ENCODE measurements around the gene KCNJ9. TPM values are rescaled to one million over a fixed set of nuclear protein-coding genes. Genes with fewer than 3 reads are reported as not detected.

Gene KCNJ9
- total and polyA plus RNA-seq, 2 of the 4 experiments (the other 2 are of a cell fraction) = not detected

Other genes starting within 250 kb of the KCNJ9 start
- not detected in 2 replicates for gene VSIG8, start 218.9 kb upstream of the KCNJ9 start, total RNA-seq (2012; rRNA removed)
- not detected in 2 replicates for gene VSIG8, start 218.9 kb upstream of the KCNJ9 start, polyA plus RNA-seq (2012; rRNA removed)
- 0.56 and 0.72 TPM in 2 replicates for gene CFAP45, start 181.4 kb upstream of the KCNJ9 start, total RNA-seq (2012; rRNA removed)
- gene CFAP45, start 181.4 kb upstream of the KCNJ9 start, polyA plus RNA-seq (2012; rRNA removed) = 0.51 and 0.55 TPM in 2 replicates
- 365 and 440 TPM in 2 replicates for gene TAGLN2, start 156.0 kb upstream of the KCNJ9 start, total RNA-seq (2012; rRNA removed)
- gene TAGLN2, start 156.0 kb upstream of the KCNJ9 start, polyA plus RNA-seq (2012; rRNA removed) = 634 and 646 TPM in 2 replicates
- not detected in 2 replicates for gene IGSF9, start 135.9 kb upstream of the KCNJ9 start, total RNA-seq (2012; rRNA removed)
- gene IGSF9, start 135.9 kb upstream of the KCNJ9 start, polyA plus RNA-seq (2012; rRNA removed) = 0.05 and 0.07 TPM in 2 replicates
- 0.18 and 0.28 TPM in 2 replicates for gene SLAMF9, start 127.3 kb upstream of the KCNJ9 start, total RNA-seq (2012; rRNA removed)
- gene SLAMF9, start 127.3 kb upstream of the KCNJ9 start, polyA plus RNA-seq (2012; rRNA removed) = 0.27 and 0.67 TPM in 2 replicates
- gene PIGM, start 49.5 kb upstream of the KCNJ9 start, total RNA-seq (2012; rRNA removed) = 2.9 and 4.4 TPM in 2 replicates
- 2.8 and 2.9 TPM in 2 replicates for gene PIGM, start 49.5 kb upstream of the KCNJ9 start, polyA plus RNA-seq (2012; rRNA removed)
- not detected in 2 replicates for gene KCNJ10, start 11.4 kb upstream of the KCNJ9 start, total RNA-seq (2012; rRNA removed)
- gene KCNJ10, start 11.4 kb upstream of the KCNJ9 start, polyA plus RNA-seq (2012; rRNA removed) = not detected in 2 replicates
- 7.5 and 8.8 TPM in 2 replicates for gene IGSF8, start 17.1 kb downstream of the KCNJ9 start, total RNA-seq (2012; rRNA removed)
- gene IGSF8, start 17.1 kb downstream of the KCNJ9 start, polyA plus RNA-seq (2012; rRNA removed) = 25.2 and 26.3 TPM in 2 replicates
- under 0.01 and 0.28 TPM in 2 replicates for gene ATP1A2, start 34.2 kb downstream of the KCNJ9 start, total RNA-seq (2012; rRNA removed)
- gene ATP1A2, start 34.2 kb downstream of the KCNJ9 start, polyA plus RNA-seq (2012; rRNA removed) = 0.14 and 0.15 TPM in 2 replicates
- not detected in 2 replicates for gene ATP1A4, start 70.1 kb downstream of the KCNJ9 start, total RNA-seq (2012; rRNA removed)
- gene ATP1A4, start 70.1 kb downstream of the KCNJ9 start, polyA plus RNA-seq (2012; rRNA removed) = not detected in 2 replicates
- 0.18 TPM in 1 of 2 replicates, not detected in the other for gene CASQ1, start 109.0 kb downstream of the KCNJ9 start, total RNA-seq (2012; rRNA removed)
- gene CASQ1, start 109.0 kb downstream of the KCNJ9 start, polyA plus RNA-seq (2012; rRNA removed) = 0.10 and 0.21 TPM in 2 replicates
- gene PEA15, start 123.8 kb downstream of the KCNJ9 start, total RNA-seq (2012; rRNA removed) = 265 and 296 TPM in 2 replicates
- gene PEA15, start 123.8 kb downstream of the KCNJ9 start, polyA plus RNA-seq (2012; rRNA removed) = 710 and 754 TPM in 2 replicates
- gene DCAF8, start 181.0 kb downstream of the KCNJ9 start, total RNA-seq (2012; rRNA removed) = 83.3 TPM in 2 replicates
- gene DCAF8, start 181.0 kb downstream of the KCNJ9 start, polyA plus RNA-seq (2012; rRNA removed) = 74.9 and 83.8 TPM in 2 replicates
- 43.3 and 67.7 TPM in 2 replicates for gene PEX19, start 203.6 kb downstream of the KCNJ9 start, total RNA-seq (2012; rRNA removed)
- gene PEX19, start 203.6 kb downstream of the KCNJ9 start, polyA plus RNA-seq (2012; rRNA removed) = 37.7 and 44.5 TPM in 2 replicates

Measured in IMR-90 (cell line).